Spleen (tissue), 11 donors: ENCODE data around the gene PTMS. TPM values are rescaled to one million over a fixed set of nuclear protein-coding genes. Genes with fewer than 3 reads are reported as not detected.

Experiments
- DNase-seq: peaks from one replicate; pipeline ENCODE4 v3.0.0-alpha.2; 2020
- H3K27ac ChIP-seq, 8 donors: fragments of 200-600 bp; sonication (generic) in 7 of 8; 1 replicate in 4 of 8; 2 replicates in 4 of 8; pipeline versions ENCODE4 v1.5.0 to v1.8.0; 2016 to 2021; ENCODE audit warnings: inconsistent platforms in 4 of 8, mild to moderate bottlenecking in 4 of 8, moderate library complexity in 1 of 8
- H3K27me3 ChIP-seq, 7 donors: fragments of 200-600 bp; sonication (generic) in 6 of 7; replicated peaks in 1 of 7; 1 replicate in 4 of 7; 2 replicates in 3 of 7; pipeline versions ENCODE4 v1.5.0 to v1.8.0; 2016 to 2021; ENCODE audit warnings: inconsistent platforms in 3 of 7, mild to moderate bottlenecking in 1 of 7
- H3K36me3 ChIP-seq, 6 donors: fragments of 200-600 bp; sonication (generic) in 5 of 6; 1 replicate in 4 of 6; 2 replicates in 2 of 6; pipeline versions ENCODE4 v1.5.0 to v1.8.0; 2016 to 2021; ENCODE audit warnings: inconsistent platforms in 2 of 6
- H3K4me1 ChIP-seq, 6 donors: fragments of 200-600 bp; sonication (generic) in 5 of 6; 1 replicate in 3 of 6; 2 replicates in 3 of 6; pipeline versions ENCODE4 v1.5.0 to v1.8.0; 2016 to 2021; ENCODE audit warnings: inconsistent platforms in 3 of 6
- H3K4me3 ChIP-seq, 8 donors: fragments of 200-600 bp; sonication (generic) in 7 of 8; 1 replicate in 4 of 8; 2 replicates in 4 of 8; pipeline versions ENCODE4 v1.5.0 to v1.8.0; 2016 to 2021; ENCODE audit warnings: inconsistent platforms in 4 of 8, mild to moderate bottlenecking in 4 of 8, moderate library complexity in 2 of 8
- H3K9me3 ChIP-seq, 8 donors: fragments of 200-600 bp; sonication (generic) in 7 of 8; 1 replicate in 4 of 8; 2 replicates in 4 of 8; pipeline versions ENCODE4 v1.5.0 to v1.8.0; 2016 to 2021; ENCODE audit warnings: inconsistent platforms in 4 of 8
- CTCF ChIP-seq, 11 experiments: fragments of 200-600 bp in 7 of 11; fragments of 450-650 bp in 4 of 11; sonication (generic) in 4 of 11; IDR thresholded peaks in 8 of 11; conservative IDR thresholded peaks in 3 of 11; 1 replicate in 7 of 11; 2 replicates in 4 of 11; pipeline versions ENCODE4 v1.4.0 to v1.8.0; 2016 to 2021; ENCODE audit warnings: antibody characterized with exemption in 11 of 11, inconsistent platforms in 4 of 11, mild to moderate bottlenecking in 1 of 11
- POLR2A ChIP-seq, 3 donors: fragments of 450-650 bp; IDR thresholded peaks; one replicate each; pipeline ENCODE4 v1.5.1; 2017; ENCODE audit warnings: antibody characterized with exemption in 3 of 3, mild to moderate bottlenecking in 1 of 3
- POLR2AphosphoS5 ChIP-seq, 3 donors: sonication (generic); formaldehyde crosslinking; IDR thresholded peaks; one replicate each; pipeline ENCODE4 v1.5.1; 2017; ENCODE audit warnings: antibody characterized with exemption in 3 of 3
- WGBS, 5 donors: extraction: QIAGEN DNeasy Blood & Tissue Kit in 3 of 5; methylation state at CpG; one replicate each; pipeline versions ENCODE4 v1.1.5 to v1.1.7; 2013 to 2018; 5-methylcytosine and 5-hydroxymethylcytosine counted together
- intact Hi-C: fragments of 100-400 bp; cut with DNase I; formaldehyde crosslinking; loops from one replicate; pipeline ENCODE4 v1.15.0; 2023; ENCODE audit warnings: low total_unique reads
- polyA plus RNA-seq, 3 donors: library from polyadenylated mRNA; stranded (reverse); fragments of 200-250 nt; gene quantifications; one replicate each; pipeline ENCODE4 v1.2.1, GENCODE V29; 2013
- total RNA-seq, 7 donors: library from RNA; depleted of rRNA in 3 of 7; stranded (reverse); fragments of >200 nt in 3 of 7; fragmentation: NEBNext Ultra II Directional in 4 of 7; extraction: Animal tissue kit (Norgen Biotek cat#: 25700) in 4 of 7; gene quantifications; one replicate each; pipeline versions ENCODE4 v1.1.0 to v1.2.1, GENCODE V29; 2016 to 2021
- donor health status: healthy with polysubstance abuse.
- donor health status: DM: no; HTN: no; CAD: no; lungs with moderate emphysema.
- donor health status: DM: no; HTN: no; CAD: no.
- donor health status: Bipolar disorder and iron deficiency.
- donor health status: healthy.
- donor health status: DM: no; HTN: no; CAD: no.
- donor health status: DM: yes; HTN: yes; CAD: no.

PTMS gene
- total and polyA plus RNA-seq, 10 donors: 47.4 to 169 (median 89.2) TPM

GRCh38 chr12:6773590-6774351 is 7.6 kb downstream of the PTMS start:
- no peak for TF ChIP-seq POLR2A (IDR thresholded peaks at IDR 0.05)
- no peak for TF ChIP-seq CTCF (IDR thresholded peaks at IDR 0.05 in 8 of 11, conservative IDR thresholded peaks at IDR 0.05 in 3 of 11)
- 22 to 32% (median 25%) methylated on average over 29 to 60 of the region's 60 CpGs for WGBS, 5 donors
- Histone ChIP-seq H3K36me3 (peaks cover 0 to 26% (median 0%) of the 10 kb centered on the region in 6 donors), H3K4me1 (peaks cover 3 to 87% (median 44%) of the 10 kb centered on the region in 6 donors), H3K9me3 (no peaks in the 10 kb centered on the region), H3K4me3 (peak overlapping the region in 7 of 8 donors; percentile 4 to 63 (median 29)), H3K27me3 (peaks cover 0 to 85% (median 20%) of the 10 kb centered on the region in 7 donors), H3K27ac (peak overlapping the region in 7 of 8 donors; percentile 9 to 84 (median 65))
- intact Hi-C loops: no loop called here
- no peak for DNase-seq

GRCh38 chr12:6774499-6775062 is 8.4 kb downstream of the PTMS start:
- Histone ChIP-seq H3K4me1 (peaks cover 3 to 85% (median 46%) of the 10 kb centered on the region in 6 donors), H3K27me3 (peaks cover 0 to 80% (median 20%) of the 10 kb centered on the region in 7 donors), H3K4me3 (peak overlapping the region in 5 of 8 donors; percentile 25 to 63 (median 30)), H3K27ac (peak overlapping the region in 7 of 8 donors; percentile 9 to 84 (median 65)), H3K36me3 (peaks cover 0 to 25% (median 0%) of the 10 kb centered on the region in 6 donors), H3K9me3 (no peaks in the 10 kb centered on the region)
- no peak for DNase-seq
- 58 to 69% (median 62%) methylated on average over 15 of the region's 15 CpGs for WGBS, 5 donors
- TF ChIP-seq POLR2A (IDR thresholded peaks at IDR 0.05) (no peak), POLR2AphosphoS5 (IDR thresholded peaks at IDR 0.05) (peak; percentile 40 to 65 (median 45))
- intact Hi-C loops: no loop called here

GRCh38 chr12:6775185-6776174 is 9.3 kb downstream of the PTMS start:
- Histone ChIP-seq H3K4me3 (peak overlapping the region in 2 of 8 donors; percentile 25 to 63), H3K27me3 (peaks cover 0 to 75% (median 20%) of the 10 kb centered on the region in 7 donors), H3K9me3 (no peaks in the 10 kb centered on the region), H3K36me3 (peaks cover 0 to 16% (median 0%) of the 10 kb centered on the region in 6 donors), H3K27ac (peak overlapping the region in 6 of 8 donors; percentile 29 to 84 (median 72)), H3K4me1 (peaks cover 3 to 76% (median 45%) of the 10 kb centered on the region in 6 donors)
- DNase-seq: no peak
- TF ChIP-seq POLR2A (IDR thresholded peaks at IDR 0.05): no peak
- no peak for TF ChIP-seq POLR2AphosphoS5 (IDR thresholded peaks at IDR 0.05)
- no peak for TF ChIP-seq CTCF (IDR thresholded peaks at IDR 0.05 in 8 of 11, conservative IDR thresholded peaks at IDR 0.05 in 3 of 11)
- 73 to 85% (median 79%) methylated on average over 14 to 16 of the region's 16 CpGs for WGBS, 5 donors
- intact Hi-C loops: no loop called here

- Histone ChIP-seq H3K27ac (no peak overlapping the region), H3K36me3 (peaks cover 0 to 5% (median 0%) of the 10 kb centered on the region in 6 donors), H3K4me1 (peaks cover 3 to 57% (median 29%) of the 10 kb centered on the region in 6 donors), H3K27me3 (peaks cover 0 to 60% (median 20%) of the 10 kb centered on the region in 7 donors), H3K4me3 (no peak overlapping the region), H3K9me3 (no peaks in the 10 kb centered on the region)
- no peak for TF ChIP-seq POLR2AphosphoS5 (IDR thresholded peaks at IDR 0.05)
- no peak for TF ChIP-seq POLR2A (IDR thresholded peaks at IDR 0.05)
- TF ChIP-seq CTCF (IDR thresholded peaks at IDR 0.05 in 8 of 11, conservative IDR thresholded peaks at IDR 0.05 in 3 of 11): no peak
- DNase-seq: no peak
- 85 to 98% (median 94%) methylated on average over 5 of the region's 5 CpGs for WGBS, 5 donors
- intact Hi-C loops: no loop called here
Measured at GRCh38 chr12:6777386-6777785, 11.2 kb downstream of the PTMS start.
